GM12865 (cell line): ENCODE measurements around the gene ARHGEF40.

Experiments used
- DNase-seq: peaks from one replicate; pipeline ENCODE4 v3.0.0; 2010; ENCODE audit warnings: low read depth
- H3K4me3 ChIP-seq: 2 replicates; pipeline ENCODE4 v1.5.1; 2011; ENCODE audit warnings: mild to moderate bottlenecking, low read depth, low read length, control low read depth
- TF ChIP-seq, protein P1 (sequence below): IDR thresholded peaks from 2 replicates; pipeline ENCODE4 v1.5.1; 2011; ENCODE audit warnings: low read length, control low read depth, low read depth, inconsistent platforms; ENCODE audit not compliant: insufficient read depth; ENCODE audit errors: missing control alignments

Gene ARHGEF40

DNA sequence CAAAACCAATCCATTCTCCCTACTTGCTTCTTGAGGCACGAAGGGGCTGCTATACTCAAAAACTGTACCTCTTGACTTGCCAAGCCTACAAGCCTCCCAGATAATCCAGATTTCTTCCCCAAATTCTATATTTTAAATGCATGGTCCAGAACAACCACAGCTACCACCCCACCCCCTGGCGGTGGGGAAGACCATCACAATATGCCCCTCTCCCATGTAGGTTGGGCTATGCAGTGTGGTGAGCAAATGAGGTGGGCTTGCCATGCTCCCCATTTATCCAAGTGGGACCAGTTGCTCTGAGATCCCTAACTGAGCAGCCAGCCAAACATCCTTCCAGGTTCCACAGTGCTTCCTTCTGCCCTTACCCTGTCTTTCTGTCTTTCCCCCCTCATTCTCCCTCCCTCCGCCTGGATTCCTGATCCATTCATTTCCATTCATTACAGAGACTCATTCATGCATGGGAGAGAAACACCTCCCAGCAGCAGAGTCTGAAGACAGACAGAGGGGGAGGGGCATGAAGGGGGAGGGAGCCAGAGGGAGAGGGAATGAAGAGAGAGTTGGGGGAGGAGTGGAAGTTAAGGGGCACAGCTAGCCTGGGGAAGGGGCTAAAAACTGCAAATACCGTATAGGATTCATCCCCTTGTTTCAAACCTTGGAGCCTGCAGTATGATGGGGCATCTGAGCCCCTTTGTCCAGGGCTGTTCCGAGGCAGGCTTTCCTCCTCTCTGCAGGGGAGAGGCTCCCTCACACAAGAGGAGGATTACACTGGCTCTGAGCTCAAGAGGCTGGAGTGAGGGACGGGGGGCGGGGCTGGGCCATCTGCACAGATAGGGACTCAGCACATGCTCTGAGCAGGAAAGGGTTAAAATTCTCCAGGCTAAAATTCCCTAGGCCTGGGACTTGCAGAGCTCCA is 23.9 kb downstream of the ARHGEF40 start:
- no peak overlapping the region for H3K4me3 ChIP-seq
- no peak for DNase-seq
- TF ChIP-seq, protein P1, sequence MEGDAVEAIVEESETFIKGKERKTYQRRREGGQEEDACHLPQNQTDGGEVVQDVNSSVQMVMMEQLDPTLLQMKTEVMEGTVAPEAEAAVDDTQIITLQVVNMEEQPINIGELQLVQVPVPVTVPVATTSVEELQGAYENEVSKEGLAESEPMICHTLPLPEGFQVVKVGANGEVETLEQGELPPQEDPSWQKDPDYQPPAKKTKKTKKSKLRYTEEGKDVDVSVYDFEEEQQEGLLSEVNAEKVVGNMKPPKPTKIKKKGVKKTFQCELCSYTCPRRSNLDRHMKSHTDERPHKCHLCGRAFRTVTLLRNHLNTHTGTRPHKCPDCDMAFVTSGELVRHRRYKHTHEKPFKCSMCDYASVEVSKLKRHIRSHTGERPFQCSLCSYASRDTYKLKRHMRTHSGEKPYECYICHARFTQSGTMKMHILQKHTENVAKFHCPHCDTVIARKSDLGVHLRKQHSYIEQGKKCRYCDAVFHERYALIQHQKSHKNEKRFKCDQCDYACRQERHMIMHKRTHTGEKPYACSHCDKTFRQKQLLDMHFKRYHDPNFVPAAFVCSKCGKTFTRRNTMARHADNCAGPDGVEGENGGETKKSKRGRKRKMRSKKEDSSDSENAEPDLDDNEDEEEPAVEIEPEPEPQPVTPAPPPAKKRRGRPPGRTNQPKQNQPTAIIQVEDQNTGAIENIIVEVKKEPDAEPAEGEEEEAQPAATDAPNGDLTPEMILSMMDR = no peak

DNA sequence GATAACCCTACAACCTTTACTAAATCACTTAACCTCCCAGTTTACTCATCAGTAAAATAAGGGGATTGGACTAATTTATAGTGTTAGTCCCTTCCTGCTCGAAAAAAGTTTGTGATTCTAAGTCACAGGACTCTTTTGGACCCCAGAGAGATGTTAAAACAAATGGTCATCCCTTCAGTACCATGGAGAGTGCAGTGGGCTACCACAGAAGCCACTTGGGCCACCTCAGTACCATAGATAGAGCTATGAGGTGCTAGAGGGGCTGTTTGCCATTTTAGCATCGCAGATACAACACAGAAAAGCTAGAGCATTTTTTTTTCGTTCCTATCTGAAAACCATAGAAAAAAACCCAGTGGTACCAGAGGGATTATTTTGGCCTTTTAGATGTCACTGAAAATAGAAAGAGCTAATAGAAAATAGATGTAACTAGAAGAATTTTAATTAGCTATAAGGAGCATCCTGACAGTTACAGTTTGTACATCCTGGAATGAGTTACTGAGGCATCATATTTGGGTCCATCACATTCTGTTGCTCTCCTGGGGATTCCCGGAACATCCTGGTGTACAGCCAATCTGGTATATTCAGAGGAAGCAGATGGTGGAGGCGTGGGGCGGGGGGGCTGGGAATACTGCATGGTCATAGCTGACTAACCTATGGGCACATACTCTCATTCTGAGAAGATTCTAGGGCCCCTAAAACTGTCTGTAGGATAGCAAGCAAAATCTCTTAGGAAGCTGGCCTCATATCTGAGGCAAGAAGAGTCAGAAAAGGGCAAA is 25.5 kb downstream of the ARHGEF40 start:
- DNase-seq = no peak
- TF ChIP-seq, protein P1 = no peak
- no peak overlapping the region for H3K4me3 ChIP-seq

DNA sequence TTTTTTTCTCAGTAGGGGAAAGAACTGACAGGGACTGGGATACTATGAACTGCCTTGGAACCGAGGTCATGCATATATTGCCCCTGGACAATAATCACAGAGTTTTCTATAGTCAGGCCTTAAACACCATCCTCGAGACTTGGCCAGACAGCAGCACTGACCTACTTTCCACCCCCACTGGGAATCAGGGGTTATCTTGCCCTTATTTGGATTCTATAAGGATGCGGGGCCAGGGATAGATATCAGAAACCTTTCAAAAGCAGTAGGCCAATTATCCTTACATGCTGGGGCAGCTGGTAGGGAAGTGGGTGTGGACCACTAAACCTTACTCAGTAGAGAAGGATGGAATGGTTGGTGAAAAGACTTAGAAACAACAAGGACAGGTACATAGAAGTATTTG is 26.3 kb downstream of the ARHGEF40 start:
- H3K4me3 ChIP-seq = no peak overlapping the region
- DNase-seq = no peak
- TF ChIP-seq, protein P1 = no peak

DNA sequence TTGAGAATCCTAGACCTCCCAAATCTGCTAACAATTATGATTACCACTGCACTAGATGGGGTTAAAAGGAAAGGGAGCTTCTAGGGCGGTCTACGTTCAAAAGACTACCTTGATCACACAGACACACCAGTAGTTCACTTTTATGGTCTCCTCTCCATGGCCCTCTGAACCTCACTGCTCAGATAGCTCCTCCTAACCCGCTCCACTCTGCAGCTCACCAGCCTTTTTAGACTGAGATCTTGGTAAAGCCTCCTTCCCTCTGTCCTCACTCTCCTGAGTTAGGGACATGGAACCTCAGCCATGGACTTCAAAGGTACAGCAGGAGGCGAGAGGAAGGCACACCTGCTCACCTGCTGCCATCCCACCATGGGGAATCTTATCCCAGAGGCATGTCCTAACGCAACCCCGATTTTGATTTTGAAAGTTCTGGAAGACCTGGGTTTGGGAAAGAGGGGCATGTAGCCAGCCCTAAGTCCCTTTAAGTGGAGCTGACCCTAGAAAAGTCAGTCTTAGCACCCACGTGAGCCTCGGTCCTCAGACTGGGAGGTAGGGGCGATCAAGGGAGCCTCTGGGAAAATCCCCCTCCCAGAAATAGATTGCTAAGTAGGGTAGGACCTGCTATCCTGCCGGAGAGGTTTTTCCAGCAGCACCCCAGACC is 27.0 kb downstream of the ARHGEF40 start:
- H3K4me3 ChIP-seq = peak overlapping the region; percentile 11; the same call in 1 of the 2 replicates
- DNase-seq = no peak
- TF ChIP-seq, protein P1 = no peak

DNA sequence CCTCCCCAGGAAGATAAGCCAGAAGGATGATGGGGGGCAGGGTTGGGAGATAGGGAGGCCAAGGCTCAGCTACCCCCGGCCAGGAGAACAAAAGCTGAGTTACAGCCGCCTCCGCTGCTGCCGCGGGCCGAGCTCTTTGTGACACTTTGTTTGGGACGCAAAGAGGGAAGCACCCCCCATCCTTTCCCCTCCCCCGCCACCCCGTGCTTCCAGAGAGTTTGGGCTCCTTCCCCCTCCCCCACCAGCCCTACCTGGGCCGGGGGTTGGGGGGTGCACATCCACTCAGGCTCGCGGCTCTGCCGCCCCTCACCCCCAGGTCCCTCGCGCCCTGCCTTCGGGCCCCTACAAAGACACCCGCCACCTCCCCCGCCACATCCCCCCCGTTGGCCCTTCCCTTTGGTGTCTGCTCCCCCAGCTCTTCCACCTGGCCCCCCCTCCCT is 27.6 kb downstream of the ARHGEF40 start:
- peak overlapping the region; percentile 11; the same call in 1 of the 2 replicates for H3K4me3 ChIP-seq
- TF ChIP-seq, protein P1 = no peak
- DNase-seq = no peak

DNA sequence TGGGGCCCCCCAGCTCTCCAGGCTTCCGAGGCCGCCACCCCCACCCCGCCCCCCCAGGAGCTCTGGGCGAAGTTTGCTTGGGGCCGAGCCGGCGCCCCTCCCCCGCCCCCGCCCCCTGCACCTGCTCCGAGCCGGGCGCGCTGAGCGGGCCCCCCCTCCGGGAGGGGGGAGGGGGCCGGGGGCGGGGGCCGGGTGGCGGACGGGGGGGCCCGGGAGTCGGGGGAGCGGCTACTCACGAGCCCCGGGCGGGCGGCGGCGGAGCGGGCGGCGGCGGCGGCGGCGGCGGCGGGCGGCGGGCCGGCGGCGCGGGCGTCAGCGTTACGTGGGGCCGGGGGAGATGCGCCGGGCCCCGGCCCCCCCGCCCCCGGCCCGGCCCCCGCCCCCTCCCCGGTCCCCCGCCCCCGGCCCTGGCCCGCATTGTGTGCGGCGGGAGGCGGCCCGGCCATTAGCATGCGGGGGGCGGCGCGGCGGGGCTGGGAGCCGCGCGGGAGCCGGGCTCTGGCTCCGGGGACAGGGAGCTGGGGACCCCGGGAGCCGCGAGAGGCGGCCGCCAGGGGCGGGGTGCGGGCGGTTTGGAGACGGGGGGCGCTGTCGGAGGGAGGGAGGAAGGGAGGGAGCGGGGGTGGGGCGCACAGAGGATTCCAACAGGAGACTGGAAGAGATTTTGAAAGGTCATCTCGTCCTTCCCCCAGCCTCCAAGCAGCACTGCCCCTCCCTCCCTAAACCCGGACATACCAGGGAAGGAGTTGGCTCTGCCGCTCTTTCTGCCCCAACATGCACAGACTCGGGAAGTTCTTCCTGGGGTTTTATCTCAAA is 28.2 kb downstream of the ARHGEF40 start, which contains the start of gene ZNF219:
ZNF219 (minus strand) TSS at position 580 of the 816 bp plus-strand sequence. CDS start 5,064 bp downstream, outside the sequence.
- TF ChIP-seq, protein P1 = no peak
- no peak for DNase-seq
- peak within 1 kb of the TSS; percentile 51 for H3K4me3 ChIP-seq
